A673 (cell line): ENCODE data around the gene REC114. TPM values are rescaled to one million over a fixed set of nuclear protein-coding genes. Genes with fewer than 3 reads are reported as not detected.

ENCODE experiments used
- BruUV-seq: library from RNA; stranded (reverse); fragments of 400-500 nt; replicated peaks from 2 replicates; lab custom pipeline; 2021; lab: Mats Ljungman, UMichigan
- CTCF ChIA-PET: fragments of 300-600 bp; sonication (Branson Sonifier 250); formaldehyde crosslinking; loops from one replicate; lab custom pipeline; 2022; ENCODE audit warnings: antibody characterized with exemption; lab: Charles Lee
- POLR2A ChIA-PET: fragments of 300-600 bp; sonication (Branson Sonifier 250); formaldehyde crosslinking; loops from one replicate; lab custom pipeline; 2022; ENCODE audit warnings: antibody characterized with exemption; ENCODE audit not compliant: low non-redundant PET; lab: Charles Lee
- DNase-seq: peaks from one replicate; pipeline ENCODE4 v3.0.0-alpha.2; 2015; ENCODE audit warnings: low spot score
- H3K27ac ChIP-seq: fragments of 200-600 bp; sonication (generic); 2 replicates; pipeline ENCODE4 v1.5.1; 2016; ENCODE audit warnings: mixed run types, low read depth, mild to moderate bottlenecking, mixed read lengths, antibody characterized with exemption, low read length; ENCODE audit not compliant: poor library complexity, severe bottlenecking
- H3K27me3 ChIP-seq: fragments of 200-600 bp; sonication (generic); replicated peaks from 2 replicates; pipeline ENCODE4 v1.6.1; 2017; ENCODE audit warnings: mixed run types, low read depth, mild to moderate bottlenecking, mixed read lengths, antibody characterized with exemption, low read length; ENCODE audit not compliant: insufficient read depth, poor library complexity
- H3K36me3 ChIP-seq: fragments of 200-600 bp; sonication (generic); 2 replicates; pipeline ENCODE4 v1.6.1; 2016; ENCODE audit warnings: mixed run types, mild to moderate bottlenecking, mixed read lengths, antibody characterized with exemption, low read length; ENCODE audit not compliant: insufficient read depth, poor library complexity, severe bottlenecking
- H3K4me1 ChIP-seq: fragments of 200-600 bp; sonication (generic); 2 replicates; pipeline ENCODE4 v1.6.1; 2017; ENCODE audit warnings: mixed run types, mild to moderate bottlenecking, mixed read lengths, antibody characterized with exemption, low read length; ENCODE audit not compliant: insufficient read depth, poor library complexity, severe bottlenecking
- H3K4me3 ChIP-seq: fragments of 200-600 bp; sonication (generic); 2 replicates; pipeline ENCODE4 v1.5.1; 2016; ENCODE audit warnings: low read depth, mixed run types, mild to moderate bottlenecking, mixed read lengths, low read length; ENCODE audit not compliant: poor library complexity, severe bottlenecking
- H3K9me3 ChIP-seq: fragments of 200-600 bp; sonication (generic); 2 replicates; pipeline ENCODE4 v1.6.1; 2016; ENCODE audit warnings: mixed run types, low read depth, mild to moderate bottlenecking, mixed read lengths, antibody characterized with exemption, low read length; ENCODE audit not compliant: poor library complexity, severe bottlenecking
- CTCF ChIP-seq: fragments of 300-800, 200-600 bp; sonication (generic); conservative IDR thresholded peaks from 2 replicates; pipeline ENCODE4 v1.5.1; 2017; ENCODE audit warnings: low read depth, mild to moderate bottlenecking, antibody characterized with exemption, low read length, moderate library complexity, mixed read lengths
- EZH2 ChIP-seq: fragments of 200-600 bp; sonication (generic); IDR thresholded peaks from 2 replicates; pipeline ENCODE4 v1.6.1; 2017; ENCODE audit warnings: borderline replicate concordance, low read depth, mild to moderate bottlenecking, mixed read lengths, antibody characterized with exemption, low read length; ENCODE audit not compliant: poor library complexity, severe bottlenecking
- intact Hi-C: fragments of 100-400 bp; cut with micrococcal nuclease; formaldehyde crosslinking; loops from one replicate; pipeline ENCODE4 v1.10.0; 2022; ENCODE audit not compliant: unreplicated experiment
- total RNA-seq: library from RNA; stranded (reverse); gene quantifications from 2 replicates; pipeline ENCODE4 v1.2.3, GENCODE V29; 2021

The REC114 gene
- total RNA-seq, 1 experiment from 2014 or later: not detected

DNA sequence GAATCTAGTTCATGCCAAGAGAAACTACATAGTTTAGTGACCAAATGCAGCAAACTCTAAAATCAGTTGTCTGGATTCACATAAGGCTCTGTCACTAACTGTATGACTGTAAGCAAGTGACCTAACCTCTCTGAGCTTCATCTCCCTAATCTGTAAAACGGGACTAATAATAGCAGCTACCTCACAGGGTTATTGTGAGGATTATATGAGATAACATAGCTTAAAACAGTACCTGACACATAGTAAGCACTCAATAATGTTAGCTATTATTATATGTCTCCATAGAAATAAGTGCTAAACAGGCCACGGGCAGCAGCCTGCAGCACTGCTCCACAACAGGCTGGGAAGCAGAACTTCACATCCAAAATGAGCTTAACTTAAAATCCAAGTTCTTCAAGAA is 160.0 kb downstream of the REC114 start:
- CTCF ChIA-PET: interaction anchor here (0.8 kb wide), 1 partner anchor 33 kb away, joined by 3 read pairs; no protein-coding TSS in a partner anchor
- intact Hi-C loops: no loop called here
- no peak for TF ChIP-seq EZH2
- no peak for TF ChIP-seq CTCF
- Histone ChIP-seq H3K4me1 (peaks cover 47% of the 10 kb centered on the region), H3K27me3 (no peaks in the 10 kb centered on the region), H3K4me3 (no peak overlapping the region), H3K9me3 (no peaks in the 10 kb centered on the region), H3K27ac (peak overlapping the region; percentile 44), H3K36me3 (no peaks in the 10 kb centered on the region)
- no TSS peak for BruUV-seq
- POLR2A ChIA-PET: no interaction called here
- DNase-seq: no peak

- POLR2A ChIA-PET: interaction anchor here (0.6 kb wide), 1 partner anchor 122 kb away, joined by 4 read pairs; no protein-coding TSS in a partner anchor
- CTCF ChIA-PET: no interaction called here
These were observed 161.5 kb downstream of the REC114 start for GRCh38 chr15:73604477-73604876.

DNA sequence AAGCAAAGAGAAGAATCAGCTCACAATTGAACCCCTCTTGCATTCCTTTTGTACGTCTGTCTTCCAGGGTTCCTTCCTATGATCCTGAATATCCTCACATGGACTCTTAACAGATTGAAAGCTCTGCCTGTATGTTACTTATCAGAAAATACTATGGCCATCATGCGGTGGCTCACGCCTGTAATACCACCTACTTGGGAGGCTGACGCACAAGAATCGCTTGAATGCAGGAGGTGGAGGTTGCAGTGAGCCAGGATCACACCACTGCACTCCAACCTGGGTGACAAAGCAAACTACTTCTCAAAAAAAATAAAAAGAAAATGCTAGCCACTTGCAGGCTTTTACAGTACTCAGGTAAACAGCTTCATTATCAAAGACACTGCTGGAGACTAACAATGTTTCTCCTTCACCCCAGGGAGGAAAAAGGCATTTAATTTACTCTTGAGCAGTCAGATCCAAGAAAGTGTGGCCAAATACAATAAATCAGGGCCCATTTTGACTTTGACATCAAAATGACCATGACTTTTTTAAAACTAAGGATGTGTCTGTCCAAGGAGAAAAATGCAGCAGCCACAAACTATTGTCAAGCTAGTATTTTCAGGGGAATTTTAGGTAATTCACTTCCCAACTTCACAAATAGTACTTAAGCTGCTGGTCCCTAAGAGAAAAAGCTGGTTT is 162.9 kb downstream of the REC114 start:
- TF ChIP-seq EZH2: no peak
- no peak for TF ChIP-seq CTCF
- no peak overlapping the region for H3K4me3 ChIP-seq
- intact Hi-C loops: no loop called here
- H3K4me1 ChIP-seq: peaks cover 32% of the 10 kb centered on the region
- no TSS peak for BruUV-seq
- no peaks in the 10 kb centered on the region for H3K36me3 ChIP-seq
- CTCF ChIA-PET: interaction anchor here (1.3 kb wide), 1 partner anchor 30 kb away, joined by 4 read pairs; no protein-coding TSS in a partner anchor
- H3K27ac ChIP-seq: no peak overlapping the region
- no peak for DNase-seq
- H3K27me3 ChIP-seq: no peaks in the 10 kb centered on the region
- POLR2A ChIA-PET: no interaction called here
- no peaks in the 10 kb centered on the region for H3K9me3 ChIP-seq

More at GRCh38 chr15:73604477-73604876, 161.5 kb downstream of the REC114 start:
- Histone ChIP-seq H3K27me3 (no peaks in the 10 kb centered on the region), H3K4me3 (no peak overlapping the region), H3K9me3 (no peaks in the 10 kb centered on the region), H3K36me3 (no peaks in the 10 kb centered on the region), H3K4me1 (peaks cover 42% of the 10 kb centered on the region), H3K27ac (no peak overlapping the region)
- DNase-seq: no peak
- BruUV-seq: no TSS peak
- TF ChIP-seq CTCF: no peak
- no peak for TF ChIP-seq EZH2
- intact Hi-C loops: no loop called here
